ENCODE results near the gene DDX17. TPM values are rescaled to one million over a fixed set of nuclear protein-coding genes. Genes with fewer than 3 reads are reported as not detected.

The DDX17 gene
- total RNA-seq, 1 donor from 2014 or later: 521 TPM

DNA sequence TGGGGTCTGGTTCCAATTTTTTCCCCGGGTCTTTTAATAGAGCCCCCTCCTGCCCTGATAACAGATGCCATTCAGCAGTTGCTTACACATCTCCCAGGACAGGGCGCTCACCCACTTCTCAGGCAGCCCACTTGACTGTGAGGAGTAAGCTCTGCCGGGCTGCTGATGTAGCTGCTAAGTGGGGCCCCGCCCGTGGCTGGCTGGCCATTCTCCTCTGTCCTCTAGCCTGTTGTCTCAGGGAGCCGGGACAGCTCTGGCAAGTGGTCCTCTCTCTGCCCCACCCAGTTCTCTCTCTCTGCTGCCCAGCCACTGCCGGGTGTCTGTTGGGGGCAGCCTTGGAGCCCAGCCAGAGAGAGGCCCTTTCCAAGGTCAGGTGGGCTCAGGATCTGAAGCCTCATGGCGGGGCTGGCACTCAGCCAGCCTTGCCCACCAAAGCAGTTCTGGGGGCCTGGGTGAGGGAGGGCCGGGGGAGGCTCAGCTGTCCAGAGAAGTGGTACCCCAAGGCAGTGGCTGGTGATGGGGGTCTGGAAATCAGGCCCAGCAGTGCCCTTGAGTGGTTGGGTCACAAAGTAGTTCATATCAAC lies 60.0 kb downstream of the DDX17 start:
- Histone ChIP-seq H3K36me3 (ENCODE audit: control insufficient read depth, insufficient read depth, low read length) (no peaks in the 10 kb centered on the region), H3K4me3 (ENCODE audit: low read depth, low read length) (no peak overlapping the region), H3K27me3 (ENCODE audit: control insufficient read depth, insufficient read depth, low read length) (peaks cover 4% of the 10 kb centered on the region)
- DNase-seq (ENCODE audit: low read depth): no peak
- FAIRE-seq: no peak
- TF ChIP-seq, protein P1, sequence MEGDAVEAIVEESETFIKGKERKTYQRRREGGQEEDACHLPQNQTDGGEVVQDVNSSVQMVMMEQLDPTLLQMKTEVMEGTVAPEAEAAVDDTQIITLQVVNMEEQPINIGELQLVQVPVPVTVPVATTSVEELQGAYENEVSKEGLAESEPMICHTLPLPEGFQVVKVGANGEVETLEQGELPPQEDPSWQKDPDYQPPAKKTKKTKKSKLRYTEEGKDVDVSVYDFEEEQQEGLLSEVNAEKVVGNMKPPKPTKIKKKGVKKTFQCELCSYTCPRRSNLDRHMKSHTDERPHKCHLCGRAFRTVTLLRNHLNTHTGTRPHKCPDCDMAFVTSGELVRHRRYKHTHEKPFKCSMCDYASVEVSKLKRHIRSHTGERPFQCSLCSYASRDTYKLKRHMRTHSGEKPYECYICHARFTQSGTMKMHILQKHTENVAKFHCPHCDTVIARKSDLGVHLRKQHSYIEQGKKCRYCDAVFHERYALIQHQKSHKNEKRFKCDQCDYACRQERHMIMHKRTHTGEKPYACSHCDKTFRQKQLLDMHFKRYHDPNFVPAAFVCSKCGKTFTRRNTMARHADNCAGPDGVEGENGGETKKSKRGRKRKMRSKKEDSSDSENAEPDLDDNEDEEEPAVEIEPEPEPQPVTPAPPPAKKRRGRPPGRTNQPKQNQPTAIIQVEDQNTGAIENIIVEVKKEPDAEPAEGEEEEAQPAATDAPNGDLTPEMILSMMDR (IDR thresholded peaks at IDR 0.05; ENCODE audit: insufficient read depth, low read length, severe bottlenecking): no peak

DNA sequence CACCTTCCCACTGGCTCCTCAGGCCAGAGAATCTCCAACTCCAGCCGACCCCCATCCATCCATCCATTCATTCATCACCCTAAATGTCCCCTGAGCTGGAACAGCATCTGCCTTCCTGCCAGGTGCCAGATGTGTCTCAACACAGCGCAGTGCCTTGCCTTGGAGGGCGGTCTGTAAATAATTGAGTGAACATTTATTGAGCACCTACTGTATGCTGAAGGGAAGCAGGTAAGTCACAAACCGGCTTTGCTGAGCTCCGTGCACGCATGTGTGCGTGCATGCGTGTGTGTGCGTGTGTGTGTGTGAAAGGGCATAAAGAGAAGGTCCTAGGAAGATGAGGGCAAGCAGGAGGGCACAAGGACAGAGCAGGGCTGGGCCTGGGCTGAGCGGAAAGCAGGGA lies 61.3 kb downstream of the DDX17 start:
- no peak for FAIRE-seq
- H3K27me3 ChIP-seq (ENCODE audit: control insufficient read depth, insufficient read depth, low read length): peaks cover 3% of the 10 kb centered on the region

GRCh38 chr22:38443628-38444521 lies 62.2 kb downstream of the DDX17 start:
- TF ChIP-seq, protein P1 (IDR thresholded peaks at IDR 0.05; ENCODE audit: insufficient read depth, low read length, severe bottlenecking): no peak
- DNase-seq (ENCODE audit: low read depth) (no peak), FAIRE-seq (no peak)
- Histone ChIP-seq H3K36me3 (ENCODE audit: control insufficient read depth, insufficient read depth, low read length) (no peaks in the 10 kb centered on the region), H3K27me3 (ENCODE audit: control insufficient read depth, insufficient read depth, low read length) (peaks cover 3% of the 10 kb centered on the region), H3K4me3 (ENCODE audit: low read depth, low read length) (no peak overlapping the region)

More for the DNA sequence above, 61.3 kb downstream of the DDX17 start:
- no peak for DNase-seq (ENCODE audit: low read depth)
- TF ChIP-seq, protein P1 (IDR thresholded peaks at IDR 0.05; ENCODE audit: insufficient read depth, low read length, severe bottlenecking): no peak
- H3K36me3 ChIP-seq (ENCODE audit: control insufficient read depth, insufficient read depth, low read length): no peaks in the 10 kb centered on the region
- H3K4me3 ChIP-seq (ENCODE audit: low read depth, low read length): no peak overlapping the region

DNA sequence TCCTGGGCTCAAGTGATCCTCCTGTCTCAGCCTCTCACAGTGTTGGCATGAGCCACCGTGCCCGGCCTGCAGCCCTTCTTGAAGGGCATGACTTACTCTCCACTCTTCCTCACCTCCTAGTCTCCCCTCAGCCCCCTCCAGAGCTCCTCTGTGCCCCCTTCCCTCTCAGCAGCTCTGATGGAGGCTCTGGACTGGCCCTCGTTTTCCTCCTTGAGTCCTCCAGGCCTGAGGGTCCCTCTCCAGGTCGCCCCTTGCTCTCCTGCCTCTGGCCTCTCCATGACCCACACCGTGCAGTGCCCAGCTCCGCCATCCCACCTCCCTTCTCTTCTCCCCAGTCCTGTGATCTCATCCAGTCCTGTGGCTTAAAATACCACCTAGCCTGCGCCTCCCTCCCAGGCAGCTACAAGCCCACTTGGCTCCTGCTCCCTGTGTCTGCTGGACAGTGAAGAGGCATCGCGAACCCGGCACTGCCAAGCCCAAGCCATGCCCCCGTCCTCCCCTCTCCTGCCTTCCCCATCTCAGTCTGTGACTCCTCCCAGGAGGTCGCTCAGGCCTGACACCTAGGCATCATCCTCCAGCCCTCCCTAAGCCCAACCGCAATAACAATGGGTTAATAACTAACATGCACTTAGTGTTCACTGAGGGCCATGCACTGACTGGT lies 63.0 kb downstream of the DDX17 start:
- H3K4me3 ChIP-seq (ENCODE audit: low read depth, low read length): no peak overlapping the region
- TF ChIP-seq, protein P1 (IDR thresholded peaks at IDR 0.05; ENCODE audit: insufficient read depth, low read length, severe bottlenecking): no peak
- DNase-seq (ENCODE audit: low read depth) (no peak), FAIRE-seq (no peak)
- H3K27me3 ChIP-seq (ENCODE audit: control insufficient read depth, insufficient read depth, low read length): peaks cover 3% of the 10 kb centered on the region
- H3K36me3 ChIP-seq (ENCODE audit: control insufficient read depth, insufficient read depth, low read length): no peaks in the 10 kb centered on the region

DNA sequence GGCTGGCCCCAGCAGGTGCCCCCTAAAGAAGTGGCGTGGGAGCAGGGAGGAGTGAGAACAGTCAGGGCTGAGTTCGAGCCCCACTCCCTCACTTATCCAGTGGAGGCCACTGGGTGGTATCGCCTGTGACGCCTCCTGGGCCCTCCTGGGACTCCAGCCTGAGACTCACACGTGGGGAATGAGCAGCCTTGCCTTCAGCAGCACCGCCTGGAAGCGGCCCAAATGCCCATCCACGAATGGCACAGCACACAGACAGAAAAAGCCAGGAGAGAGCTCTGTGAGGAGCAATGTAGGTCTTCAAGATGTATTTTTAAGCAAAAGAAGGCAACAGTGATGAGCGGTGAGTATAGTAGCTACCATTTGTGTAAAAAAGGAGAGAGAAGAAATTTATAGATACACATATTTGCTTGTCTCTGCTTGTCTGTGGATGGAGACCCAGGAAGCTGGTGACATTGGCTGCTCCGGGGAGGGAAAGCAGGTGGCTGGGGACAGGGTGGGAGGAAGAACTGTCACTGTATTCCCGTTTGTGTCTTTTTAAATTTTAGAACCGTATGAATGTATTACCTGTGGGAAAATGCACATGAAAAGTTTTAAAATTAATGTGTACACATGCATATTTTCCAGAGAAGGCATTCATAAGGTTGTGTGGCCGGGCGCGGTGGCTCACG lies 64.4 kb downstream of the DDX17 start:
- no peak for FAIRE-seq
- Histone ChIP-seq H3K27me3 (ENCODE audit: control insufficient read depth, insufficient read depth, low read length) (peaks cover 3% of the 10 kb centered on the region), H3K36me3 (ENCODE audit: control insufficient read depth, insufficient read depth, low read length) (no peaks in the 10 kb centered on the region), H3K4me3 (ENCODE audit: low read depth, low read length) (no peak overlapping the region)
- TF ChIP-seq, protein P1 (IDR thresholded peaks at IDR 0.05; ENCODE audit: insufficient read depth, low read length, severe bottlenecking): no peak
- DNase-seq (ENCODE audit: low read depth): no peak

Measured in bronchial epithelial cell (primary cell).